Endodermal cell (in vitro differentiated cells): ENCODE measurements around the gene PRR5L. TPM values are rescaled to one million over a fixed set of nuclear protein-coding genes. Genes with fewer than 3 reads are reported as not detected.

ENCODE experiments used
- DNase-seq: peaks from one replicate; pipeline ENCODE4 v3.0.0-alpha.2; 2017
- H3K27ac ChIP-seq: 2 replicates; pipeline ENCODE4 v1.5.1; 2013; ENCODE audit warnings: mild to moderate bottlenecking, low read depth, low read length, moderate library complexity
- H3K27me3 ChIP-seq: 2 replicates; pipeline ENCODE4 v1.6.1; 2013; ENCODE audit warnings: mild to moderate bottlenecking, low read length, moderate library complexity; ENCODE audit not compliant: insufficient read depth, control insufficient read depth, poor library complexity, severe bottlenecking
- H3K36me3 ChIP-seq: 2 replicates; pipeline ENCODE4 v1.7.0; 2013; ENCODE audit warnings: mild to moderate bottlenecking, low read length, moderate library complexity; ENCODE audit not compliant: control insufficient read depth, insufficient read depth
- H3K4me1 ChIP-seq: one replicate; pipeline ENCODE4 v1.7.0; 2013; ENCODE audit warnings: low read length; ENCODE audit not compliant: control insufficient read depth, insufficient read depth
- H3K4me3 ChIP-seq: 2 replicates; pipeline ENCODE4 v1.5.1; 2013; ENCODE audit warnings: mild to moderate bottlenecking, low read length, moderate library complexity
- H3K9ac ChIP-seq: 2 replicates; pipeline ENCODE4 v1.6.1; 2013; ENCODE audit warnings: mild to moderate bottlenecking, low read length, moderate library complexity; ENCODE audit not compliant: poor library complexity, severe bottlenecking; ENCODE audit errors: extremely low read depth
- H3K9me3 ChIP-seq: 2 replicates; pipeline ENCODE4 v1.6.1; 2013; ENCODE audit warnings: mild to moderate bottlenecking, low read length, moderate library complexity; ENCODE audit not compliant: control insufficient read depth
- H3K27ac Mint-ChIP-seq: 2 replicates; pipeline ENCODE4 v1.8.0; 2020; ENCODE audit warnings: mixed read lengths
- H3K27me3 Mint-ChIP-seq: 2 replicates; pipeline ENCODE4 v1.8.0; 2021; ENCODE audit warnings: mild to moderate bottlenecking, mixed read lengths; ENCODE audit not compliant: insufficient read depth
- H3K36me3 Mint-ChIP-seq: 2 replicates; pipeline ENCODE4 v1.8.0; 2020; ENCODE audit warnings: low read depth, mixed read lengths
- H3K4me1 Mint-ChIP-seq: 2 replicates; pipeline ENCODE4 v1.8.0; 2020; ENCODE audit warnings: mixed read lengths
- H3K4me3 Mint-ChIP-seq: 2 replicates; pipeline ENCODE4 v1.8.0; 2020; ENCODE audit warnings: mild to moderate bottlenecking, moderate library complexity, mixed read lengths
- H3K9me3 Mint-ChIP-seq: 2 replicates; pipeline ENCODE4 v1.8.0; 2020; ENCODE audit warnings: mild to moderate bottlenecking, mixed read lengths
- WGBS, 2 experiments: methylation state at CpG; one replicate each; pipeline versions ENCODE4 v1.1.5 to v1.1.7; 2013; ENCODE audit warnings: missing lambda C conversion rate in 2 of 2, mixed read lengths in 1 of 2; ENCODE audit not compliant: insufficient coverage in 1 of 2, insufficient read length in 1 of 2; 5-methylcytosine and 5-hydroxymethylcytosine counted together
- total RNA-seq, 2 donors: library from RNA; stranded (reverse); fragmentation: NEBNext Ultra II Directional in 1 of 2; extraction: Animal tissue kit (Norgen Biotek cat#: 25700) in 1 of 2; gene quantifications; 2 replicates in 1 of 2; 3 replicates in 1 of 2; pipeline ENCODE4 v1.2.1, GENCODE V29; 2021
- TF ChIP-seq, protein P1 (sequence below): fragments of 200-600 bp; sonication (generic); conservative IDR thresholded peaks from 2 replicates; pipeline ENCODE4 v1.5.0; 2021; ENCODE audit warnings: antibody characterized with exemption, mild to moderate bottlenecking

Gene PRR5L
- total RNA-seq, 2 donors from 2014 or later: 5.3 to 7.2 TPM

GRCh38 chr11:36270701-36271100 lies 25.4 kb upstream of the PRR5L start:
- Mint-ChIP-seq H3K4me3 (no peak overlapping the region), H3K36me3 (peaks cover 32% of the 10 kb centered on the region), H3K9me3 (no peaks in the 10 kb centered on the region), H3K27ac (no peak overlapping the region), H3K27me3 (peaks cover 13% of the 10 kb centered on the region), H3K4me1 (peaks cover 3% of the 10 kb centered on the region)
- Histone ChIP-seq H3K9me3 (no peaks in the 10 kb centered on the region), H3K36me3 (peaks cover 30% of the 10 kb centered on the region), H3K27me3 (no peaks in the 10 kb centered on the region), H3K4me1 (no peaks in the 10 kb centered on the region), H3K27ac (no peak overlapping the region), H3K9ac (no peak overlapping the region), H3K4me3 (no peak overlapping the region)
- TF ChIP-seq, protein P1, sequence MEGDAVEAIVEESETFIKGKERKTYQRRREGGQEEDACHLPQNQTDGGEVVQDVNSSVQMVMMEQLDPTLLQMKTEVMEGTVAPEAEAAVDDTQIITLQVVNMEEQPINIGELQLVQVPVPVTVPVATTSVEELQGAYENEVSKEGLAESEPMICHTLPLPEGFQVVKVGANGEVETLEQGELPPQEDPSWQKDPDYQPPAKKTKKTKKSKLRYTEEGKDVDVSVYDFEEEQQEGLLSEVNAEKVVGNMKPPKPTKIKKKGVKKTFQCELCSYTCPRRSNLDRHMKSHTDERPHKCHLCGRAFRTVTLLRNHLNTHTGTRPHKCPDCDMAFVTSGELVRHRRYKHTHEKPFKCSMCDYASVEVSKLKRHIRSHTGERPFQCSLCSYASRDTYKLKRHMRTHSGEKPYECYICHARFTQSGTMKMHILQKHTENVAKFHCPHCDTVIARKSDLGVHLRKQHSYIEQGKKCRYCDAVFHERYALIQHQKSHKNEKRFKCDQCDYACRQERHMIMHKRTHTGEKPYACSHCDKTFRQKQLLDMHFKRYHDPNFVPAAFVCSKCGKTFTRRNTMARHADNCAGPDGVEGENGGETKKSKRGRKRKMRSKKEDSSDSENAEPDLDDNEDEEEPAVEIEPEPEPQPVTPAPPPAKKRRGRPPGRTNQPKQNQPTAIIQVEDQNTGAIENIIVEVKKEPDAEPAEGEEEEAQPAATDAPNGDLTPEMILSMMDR: no peak
- no peak for DNase-seq
- 95% methylated on average over 9 of the region's 9 CpGs for WGBS, 2 experiments

DNA sequence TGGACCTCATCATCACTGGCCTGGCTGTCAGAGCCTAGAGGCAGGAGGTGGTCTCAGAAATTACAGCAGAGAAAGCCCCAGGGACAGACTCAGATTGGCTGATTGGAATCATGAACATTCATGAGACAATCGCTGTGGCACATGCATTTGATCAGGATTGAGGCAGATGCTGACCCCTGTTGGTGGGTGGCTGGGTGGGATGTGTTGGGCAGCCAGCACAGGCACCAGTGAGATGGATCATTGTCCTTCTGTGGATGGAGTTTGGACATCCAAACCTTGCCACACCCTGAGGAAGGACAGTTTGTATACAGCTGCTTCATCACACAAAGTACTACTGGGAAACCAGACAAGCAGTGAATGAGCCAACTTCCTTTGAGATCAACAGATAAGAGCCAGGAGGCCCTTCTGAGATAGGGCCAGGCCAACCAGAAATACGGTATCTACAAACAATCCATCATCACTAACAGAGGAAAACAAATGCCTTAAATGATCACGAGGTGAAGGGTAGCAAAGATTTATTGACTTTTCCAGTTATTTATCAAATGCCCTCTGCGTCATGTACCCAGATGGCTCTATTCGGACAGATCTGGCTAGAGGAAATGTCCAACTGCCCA lies 24.2 kb upstream of the PRR5L start:
- no peak overlapping the region for H3K27ac ChIP-seq
- peak; percentile 59 for DNase-seq
- no peak overlapping the region for H3K4me3 ChIP-seq
- H3K9me3 ChIP-seq: no peaks in the 10 kb centered on the region
- H3K36me3 ChIP-seq: peaks cover 34% of the 10 kb centered on the region
- Mint-ChIP-seq H3K27me3 (peaks cover 7% of the 10 kb centered on the region), H3K27ac (no peak overlapping the region), H3K9me3 (no peaks in the 10 kb centered on the region), H3K4me1 (peaks cover 8% of the 10 kb centered on the region), H3K4me3 (no peak overlapping the region), H3K36me3 (peaks cover 32% of the 10 kb centered on the region)
- H3K4me1 ChIP-seq: peaks cover 5% of the 10 kb centered on the region
- 91 to 92% methylated on average over 3 to 5 of the region's 5 CpGs for WGBS, 2 experiments
- no peaks in the 10 kb centered on the region for H3K27me3 ChIP-seq
- no peak overlapping the region for H3K9ac ChIP-seq
- TF ChIP-seq, protein P1: peak; percentile 50

DNA sequence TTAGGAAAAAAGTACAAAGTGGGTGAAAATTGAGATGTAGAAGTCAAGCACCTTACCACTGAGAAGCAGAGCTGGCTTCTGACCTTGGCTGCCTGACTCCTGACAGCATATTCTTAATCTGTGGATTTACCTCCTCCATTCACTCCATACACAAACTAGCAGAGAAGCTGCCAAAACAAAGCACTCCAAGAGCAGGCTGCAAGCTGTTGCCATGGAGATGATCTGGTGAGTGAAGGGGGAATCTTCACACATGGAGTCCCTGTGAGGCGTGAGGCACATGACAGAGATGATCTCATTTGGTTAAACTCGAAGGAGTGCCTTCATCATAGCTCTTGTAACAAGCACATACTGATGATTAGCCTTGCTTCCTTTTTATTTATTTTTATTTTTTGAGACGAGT lies 23.0 kb upstream of the PRR5L start:
- DNase-seq: no peak
- H3K9me3 ChIP-seq: no peaks in the 10 kb centered on the region
- H3K27me3 Mint-ChIP-seq: no peaks in the 10 kb centered on the region
- no peak overlapping the region for H3K27ac ChIP-seq
- H3K9me3 Mint-ChIP-seq: no peaks in the 10 kb centered on the region
- H3K27ac Mint-ChIP-seq: no peak overlapping the region
- H3K4me3 ChIP-seq: no peak overlapping the region
- TF ChIP-seq, protein P1: no peak
- peaks cover 42% of the 10 kb centered on the region for H3K36me3 ChIP-seq
- H3K4me3 Mint-ChIP-seq: no peak overlapping the region
- peaks cover 13% of the 10 kb centered on the region for H3K4me1 Mint-ChIP-seq
- no peaks in the 10 kb centered on the region for H3K27me3 ChIP-seq
- H3K9ac ChIP-seq: no peak overlapping the region
- 83 to 89% methylated on average over 3 of the region's 3 CpGs for whole genome bisulfite sequencing, 2 experiments
- peaks cover 5% of the 10 kb centered on the region for H3K4me1 ChIP-seq
- peaks cover 32% of the 10 kb centered on the region for H3K36me3 Mint-ChIP-seq
